ENCODE measurements around the gene TMEM80.
A peak's percentile ranks its signal among the peaks of the same experiment; 100 is the strongest.
"Not testable (repeated sequence)": the region's sequence is repeated elsewhere in the genome, so short reads cannot be mapped to it uniquely, and the experiment has no call there.

Gene TMEM80

DNA sequence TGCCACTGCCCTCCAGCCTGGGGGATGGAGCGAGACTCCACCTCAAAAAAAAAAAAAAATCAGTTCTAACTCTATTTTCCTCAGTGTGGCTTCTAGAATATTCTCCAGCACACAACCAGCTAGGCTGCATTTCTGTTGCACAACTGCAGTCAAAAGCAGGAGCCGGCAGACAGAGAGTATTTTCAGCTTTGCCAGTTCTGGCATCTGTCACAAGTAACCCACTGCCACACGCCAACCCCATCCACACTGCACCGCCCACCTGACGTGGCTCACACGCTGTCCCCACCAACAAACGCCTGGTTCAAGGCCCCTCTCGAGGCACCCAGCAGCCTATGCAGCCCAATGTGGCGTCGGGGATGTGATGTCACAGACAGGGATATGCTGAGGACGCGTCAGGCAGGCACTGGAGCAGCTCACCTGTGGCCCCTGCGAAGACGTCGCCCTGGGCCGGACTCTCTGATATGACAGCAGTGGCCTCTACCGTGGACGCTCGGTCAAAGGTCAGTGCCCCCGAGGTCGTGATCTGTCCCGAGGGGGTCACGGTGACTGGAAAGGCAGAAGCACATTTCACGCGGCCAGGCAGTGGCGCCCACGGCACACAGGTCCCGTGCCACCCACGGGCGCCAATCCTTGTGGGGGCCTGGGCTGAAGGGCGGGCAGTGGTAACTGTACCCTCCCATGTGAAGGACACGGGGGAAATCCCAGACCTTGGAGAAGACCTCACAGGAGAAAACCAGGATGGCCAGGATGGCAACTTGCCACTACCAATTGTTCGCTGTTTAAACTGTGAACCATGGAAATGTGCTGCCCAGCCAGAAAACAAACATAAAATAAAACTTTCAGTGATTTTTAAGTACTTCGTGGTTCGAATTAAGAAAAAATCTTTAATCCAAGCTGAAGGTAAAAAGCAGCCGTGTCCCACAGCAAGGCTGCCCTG is 16.1 kb upstream of the TMEM80 start:
- no peak for DNase-seq (ENCODE audit: low read depth in 4 of 4, low spot score in 1 of 4)

DNA sequence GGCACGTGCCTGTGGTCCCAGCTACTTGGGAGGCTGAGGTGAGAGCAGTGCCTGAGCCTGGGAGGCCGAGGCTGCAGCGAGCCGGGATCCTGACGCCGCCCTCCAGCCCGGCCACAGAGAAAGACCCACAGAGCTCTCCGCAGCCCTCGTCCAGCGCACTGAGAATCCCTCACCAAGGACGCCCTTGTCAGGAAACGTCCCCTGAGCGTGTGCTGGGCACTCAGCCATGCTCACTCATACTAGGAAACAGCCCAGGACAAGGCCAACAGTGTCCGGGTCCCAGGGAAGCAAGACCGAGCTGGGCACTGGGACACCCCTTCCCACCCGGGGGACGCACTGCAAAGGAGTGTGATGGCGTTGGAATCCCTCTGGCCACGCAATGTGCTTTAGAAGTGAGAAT is 15.1 kb upstream of the TMEM80 start:
- DNase-seq (ENCODE audit: low read depth in 4 of 4, low spot score in 1 of 4), result no peak

DNA sequence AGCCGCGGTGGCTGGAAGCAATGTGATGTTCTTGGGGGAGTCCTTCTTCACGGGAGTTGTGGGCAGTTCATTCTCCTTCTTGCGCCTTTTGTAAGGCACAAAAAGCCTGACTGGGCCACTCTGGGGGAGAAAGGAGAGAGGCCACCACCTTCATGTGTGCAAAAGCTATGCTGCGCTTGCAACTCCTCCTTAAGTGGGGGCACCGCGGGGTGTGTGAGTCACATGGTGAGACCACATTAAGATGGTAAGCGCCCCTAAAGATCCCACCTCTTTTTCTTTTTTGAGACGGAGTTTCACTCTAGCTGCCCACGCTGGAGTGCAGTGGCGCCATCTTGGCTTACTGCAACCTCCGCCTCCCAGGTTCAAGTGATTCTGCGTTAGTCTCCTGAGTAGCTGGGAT is 14.6 kb upstream of the TMEM80 start:
- DNase-seq (ENCODE audit: low read depth in 4 of 4, low spot score in 1 of 4), result no peak

DNA sequence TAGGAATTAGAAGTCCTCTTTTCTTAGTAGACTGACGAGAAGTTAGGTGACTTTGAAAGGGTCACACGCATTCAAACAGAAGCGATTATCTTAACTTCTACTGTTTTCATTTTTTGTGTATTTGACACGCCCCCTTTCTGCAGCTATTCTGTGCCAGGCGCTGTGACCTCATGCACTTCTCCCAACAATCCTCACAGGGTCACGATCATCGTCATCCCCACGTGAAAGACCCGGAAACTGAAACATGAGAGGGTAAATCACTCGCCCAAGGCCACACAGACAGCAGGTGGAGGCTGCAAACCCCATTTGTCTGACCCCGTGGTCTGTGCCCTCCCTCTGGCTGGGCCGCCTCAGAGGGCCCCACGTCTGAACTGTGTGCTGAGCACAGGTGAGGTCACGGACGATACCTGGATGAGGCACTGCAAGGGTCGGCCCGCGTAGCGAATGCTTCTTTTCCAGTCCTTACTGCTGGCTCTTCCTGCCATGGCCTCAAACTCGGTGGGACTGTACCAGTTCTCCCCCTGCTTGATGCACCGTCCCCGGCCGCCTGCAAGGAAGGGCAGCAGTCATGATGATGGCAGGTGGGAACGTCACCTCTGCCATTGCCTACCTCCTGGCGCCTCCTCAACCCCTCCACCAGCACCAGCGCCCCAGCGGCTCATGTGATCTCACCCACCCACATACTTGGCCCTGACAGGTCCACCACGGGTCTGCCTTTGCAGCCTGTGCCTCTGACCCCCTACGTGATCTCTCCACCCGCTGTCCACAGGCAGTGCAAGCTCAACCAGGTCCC is 9.0 kb upstream of the TMEM80 start:
- no peak for DNase-seq (ENCODE audit: low read depth in 4 of 4, low spot score in 1 of 4)

DNA sequence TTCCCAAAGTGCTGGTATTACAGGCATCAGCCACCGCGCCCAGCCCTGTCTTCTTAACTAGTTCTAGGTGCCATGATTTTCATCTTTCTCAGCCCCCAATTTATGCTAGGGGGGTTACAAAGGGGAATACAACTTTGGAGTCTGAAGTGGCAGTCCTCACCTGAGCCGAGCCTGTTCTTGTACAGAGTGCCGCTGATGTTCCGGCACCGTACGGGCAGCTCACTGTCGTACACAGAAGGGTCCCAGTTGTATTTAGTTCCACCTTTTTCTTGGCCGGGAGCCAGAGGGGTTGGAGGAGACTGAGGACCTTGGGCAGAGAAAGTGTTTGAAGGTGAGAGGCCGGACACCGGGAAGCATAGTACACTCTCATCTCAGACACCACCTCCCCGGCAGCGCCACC is 7.9 kb upstream of the TMEM80 start:
- no peak for DNase-seq (ENCODE audit: low read depth in 4 of 4, low spot score in 1 of 4)

DNA sequence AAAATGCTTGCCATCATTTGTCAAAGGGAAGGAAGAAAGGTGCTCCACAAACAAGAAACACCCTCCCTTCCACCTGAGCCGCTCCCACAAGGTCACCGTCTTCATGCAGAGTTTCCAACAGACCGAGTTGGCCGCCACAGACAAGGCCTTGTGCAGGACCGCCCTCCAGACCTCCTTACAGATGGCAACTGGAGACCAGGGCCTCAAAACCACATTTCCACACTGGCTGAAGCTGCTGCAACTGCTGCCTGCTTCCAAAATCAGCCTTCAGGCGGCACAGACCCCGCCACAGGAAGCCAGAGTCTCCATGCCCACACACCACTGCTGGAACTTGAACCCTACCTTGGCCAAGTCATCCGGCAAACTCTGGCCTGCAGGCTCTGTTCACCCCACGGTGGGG is 6.9 kb upstream of the TMEM80 start:
- no peak for DNase-seq (ENCODE audit: low read depth in 4 of 4, low spot score in 1 of 4)

DNA sequence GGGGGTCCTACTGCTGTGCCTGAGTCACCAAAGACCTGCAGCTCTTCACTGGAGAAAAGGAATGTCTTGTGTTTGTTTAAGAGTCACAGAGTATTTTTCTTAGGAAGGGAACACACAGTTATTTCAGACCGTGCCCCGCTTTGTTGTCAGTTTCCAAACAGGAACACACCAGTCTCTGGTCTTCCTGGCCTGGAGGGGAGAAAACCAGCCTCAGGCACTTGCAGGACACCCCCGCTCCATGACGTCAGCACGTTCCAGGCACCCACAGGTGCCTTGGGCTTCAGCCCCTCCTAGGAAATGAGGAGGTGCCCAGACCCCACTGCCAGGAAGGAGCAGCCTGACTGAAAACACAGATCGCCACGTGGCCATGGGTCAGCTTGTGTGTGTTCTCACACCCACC is 6.0 kb upstream of the TMEM80 start:
- DNase-seq (ENCODE audit: low read depth in 4 of 4, low spot score in 1 of 4), result no peak

DNA sequence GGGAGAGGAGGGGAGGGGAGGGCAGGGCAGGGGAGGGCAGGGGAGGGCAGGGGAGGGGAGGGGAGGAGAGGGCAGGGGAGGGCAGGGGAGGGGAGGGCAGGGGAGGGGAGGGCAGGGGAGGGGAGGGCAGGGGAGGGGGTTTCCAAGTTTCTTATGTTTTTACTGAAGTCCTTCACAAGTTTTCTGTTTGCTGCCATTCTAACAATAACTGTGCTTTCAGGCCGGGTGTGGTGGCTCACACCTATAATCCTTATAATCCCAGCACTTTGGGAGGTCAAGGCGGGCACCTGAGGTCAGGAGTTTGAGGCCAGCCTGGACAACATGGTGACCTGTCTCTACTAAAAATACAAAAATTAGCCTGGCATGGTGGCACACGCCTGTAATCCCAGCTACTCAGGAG is 5.4 kb upstream of the TMEM80 start:
- DNase-seq (ENCODE audit: low read depth in 4 of 4, low spot score in 1 of 4), result not testable (repeated sequence)

DNA sequence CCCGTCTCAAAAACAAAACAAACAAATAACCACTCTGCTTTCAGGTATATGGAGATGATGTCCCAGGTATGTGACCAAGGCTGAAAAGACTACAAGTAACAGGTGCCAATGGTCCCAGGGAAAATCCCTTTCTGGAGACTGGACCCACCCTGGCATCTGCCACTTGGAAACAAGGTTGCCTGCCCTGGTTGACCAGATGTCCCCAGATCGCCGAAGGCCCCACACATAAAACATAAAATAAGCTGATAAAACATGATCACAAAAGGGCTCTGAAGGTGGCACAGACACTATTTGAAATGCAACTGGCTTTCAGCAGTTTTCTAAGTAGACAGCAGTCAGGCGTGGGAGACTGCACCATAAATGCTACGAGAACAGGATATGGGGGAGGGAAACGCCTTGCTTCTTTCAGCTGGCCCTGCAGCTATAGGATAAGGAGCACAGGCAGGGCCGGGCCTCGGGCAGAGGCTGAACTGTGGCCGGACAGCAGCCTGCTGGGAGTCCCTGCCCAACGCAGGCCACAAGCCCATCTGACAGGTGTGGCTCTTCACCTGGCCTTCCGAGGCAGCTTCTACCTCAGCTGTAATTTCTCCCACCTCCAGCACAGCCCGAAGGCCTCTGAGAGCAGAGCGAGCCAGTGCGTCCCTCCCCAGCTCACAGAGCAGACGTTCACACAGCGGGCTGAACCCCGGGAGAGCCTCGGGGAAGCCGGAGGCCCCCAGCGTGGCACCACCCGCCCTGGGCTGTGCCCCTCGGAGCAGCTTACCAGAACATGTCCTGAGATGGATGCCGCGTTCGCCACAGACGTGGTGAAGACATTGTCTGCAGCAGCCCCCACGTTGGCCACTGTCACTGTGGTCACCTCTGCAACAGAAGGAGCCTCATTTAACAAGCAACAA is 4.6 kb upstream of the TMEM80 start:
- DNase-seq (ENCODE audit: low read depth in 4 of 4, low spot score in 1 of 4), result no peak

DNA sequence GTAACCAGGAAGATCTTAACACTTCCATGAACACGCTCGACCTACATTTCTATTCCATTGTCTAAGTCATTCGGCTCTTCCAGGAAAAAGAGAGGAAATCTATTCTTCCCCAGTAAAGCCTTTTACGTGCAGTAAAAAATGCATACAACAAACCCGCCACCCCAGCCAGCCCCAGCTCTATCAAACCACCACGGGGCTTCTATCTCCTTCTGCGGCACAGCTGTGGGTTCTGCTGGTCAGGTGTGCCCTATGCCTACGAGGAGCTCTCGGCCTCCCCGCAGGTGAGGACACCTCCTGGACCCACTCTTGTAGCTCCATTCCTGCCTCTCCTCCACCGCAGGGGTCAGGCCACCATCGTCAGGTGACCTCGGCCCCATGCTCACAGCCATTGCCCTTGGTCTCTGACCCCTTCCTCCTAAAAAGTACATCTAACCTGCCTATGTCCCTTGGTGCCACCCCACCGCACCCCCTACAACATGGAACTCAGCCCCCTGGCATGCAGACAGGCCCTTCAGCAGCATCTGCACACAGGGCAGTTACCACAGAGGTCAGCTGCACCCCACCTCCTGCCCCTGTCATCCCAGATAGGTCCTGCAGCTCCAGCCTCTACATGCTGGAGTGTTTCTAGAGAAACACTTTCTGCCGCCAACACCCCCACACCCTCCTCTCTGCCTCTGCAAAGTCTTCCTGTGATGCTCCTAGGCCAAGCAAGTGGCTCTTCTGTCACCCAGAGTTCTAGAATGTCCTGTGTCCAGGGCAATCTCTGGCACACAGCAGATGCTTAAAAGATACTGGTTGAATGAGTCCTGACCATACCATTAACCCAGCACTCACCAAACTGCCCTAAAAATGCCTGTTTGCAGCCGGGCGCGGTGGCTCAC is 3.7 kb upstream of the TMEM80 start:
- no peak for DNase-seq (ENCODE audit: low read depth in 4 of 4, low spot score in 1 of 4)

DNA sequence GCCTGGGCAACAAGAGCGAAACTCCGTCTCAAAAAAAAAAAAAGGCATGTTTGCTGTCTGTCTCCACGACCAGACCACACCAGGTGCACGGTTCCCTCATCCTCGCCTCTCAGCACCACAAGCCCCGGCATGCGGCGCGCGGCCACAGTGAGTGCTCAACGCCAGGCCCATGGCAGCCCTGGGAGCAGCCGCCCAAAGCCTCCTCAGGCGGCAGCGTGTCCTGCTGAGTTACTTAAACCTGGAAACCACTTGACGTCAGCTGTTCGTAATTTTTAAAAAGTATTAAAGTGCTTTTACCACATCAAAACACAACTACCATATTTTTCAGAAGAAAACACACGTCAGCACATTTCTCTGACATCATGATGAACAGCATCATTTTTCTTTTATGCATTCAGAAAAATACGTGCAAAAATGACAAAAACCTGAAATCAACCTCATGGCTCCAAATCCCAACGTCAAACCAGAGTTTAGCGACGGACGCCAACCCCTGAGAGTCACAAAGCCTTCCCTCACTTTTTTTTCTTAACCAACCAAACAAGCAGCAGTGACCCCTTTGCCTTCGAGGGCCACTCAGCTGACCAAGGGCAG is 2.7 kb upstream of the TMEM80 start:
- no peak for DNase-seq (ENCODE audit: low read depth in 4 of 4, low spot score in 1 of 4)

DNA sequence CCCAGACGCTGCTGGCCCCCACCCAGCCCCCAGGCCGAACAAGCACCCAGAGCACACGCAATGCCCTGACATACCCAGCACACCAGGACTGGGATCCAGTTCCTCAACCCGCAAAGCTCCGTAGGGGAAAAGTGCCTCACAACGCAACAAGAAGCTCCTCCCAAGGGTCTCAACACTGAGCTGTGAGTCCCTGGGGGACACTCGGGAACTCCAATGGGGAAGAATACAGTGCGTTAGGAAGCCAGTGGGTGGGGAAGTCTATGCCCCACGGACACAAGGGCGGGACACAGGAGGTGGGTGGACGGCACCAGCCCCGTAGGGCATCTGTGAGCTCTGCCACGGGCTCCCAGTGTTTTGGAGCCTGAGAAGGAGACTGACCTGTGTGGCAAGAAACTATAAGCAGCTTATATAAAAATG is 2.2 kb upstream of the TMEM80 start:
- DNase-seq (ENCODE audit: low read depth in 4 of 4, low spot score in 1 of 4), result no peak

DNA sequence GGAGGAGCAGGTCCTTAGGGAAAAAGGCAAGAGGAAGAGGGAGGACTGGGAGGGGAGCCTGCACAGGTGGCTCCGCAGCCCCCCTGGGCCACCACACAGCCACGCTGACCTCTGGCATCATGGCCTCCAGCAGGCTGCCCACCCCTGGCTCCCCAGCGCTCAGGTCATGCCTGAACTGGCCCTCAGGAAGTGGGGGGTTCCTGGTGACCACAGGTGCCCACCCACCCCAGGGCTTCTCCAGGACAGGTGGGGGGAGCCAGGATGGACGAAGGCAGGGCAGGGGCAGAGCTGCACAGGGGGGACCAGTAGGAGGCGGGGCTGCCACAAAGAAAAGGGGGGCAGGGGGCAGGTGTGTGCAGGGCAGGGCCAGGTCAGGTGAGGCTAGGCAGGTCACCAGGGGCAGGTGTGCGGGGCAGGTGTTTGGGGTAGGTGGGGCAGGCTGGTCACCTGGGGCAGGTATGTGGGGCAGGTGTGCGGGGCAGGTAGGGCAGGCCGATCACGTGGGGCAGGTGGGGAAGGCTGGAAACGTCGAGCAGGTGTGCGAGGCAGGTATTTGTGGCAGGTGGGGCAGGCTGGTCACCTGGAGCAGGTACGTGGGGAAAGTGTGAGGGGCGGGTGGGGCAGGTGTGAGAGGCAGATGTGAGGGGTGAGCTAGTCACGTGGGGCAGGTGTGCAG is 1.6 kb upstream of the TMEM80 start:
- no peak for DNase-seq (ENCODE audit: low read depth in 4 of 4, low spot score in 1 of 4)

DNA sequence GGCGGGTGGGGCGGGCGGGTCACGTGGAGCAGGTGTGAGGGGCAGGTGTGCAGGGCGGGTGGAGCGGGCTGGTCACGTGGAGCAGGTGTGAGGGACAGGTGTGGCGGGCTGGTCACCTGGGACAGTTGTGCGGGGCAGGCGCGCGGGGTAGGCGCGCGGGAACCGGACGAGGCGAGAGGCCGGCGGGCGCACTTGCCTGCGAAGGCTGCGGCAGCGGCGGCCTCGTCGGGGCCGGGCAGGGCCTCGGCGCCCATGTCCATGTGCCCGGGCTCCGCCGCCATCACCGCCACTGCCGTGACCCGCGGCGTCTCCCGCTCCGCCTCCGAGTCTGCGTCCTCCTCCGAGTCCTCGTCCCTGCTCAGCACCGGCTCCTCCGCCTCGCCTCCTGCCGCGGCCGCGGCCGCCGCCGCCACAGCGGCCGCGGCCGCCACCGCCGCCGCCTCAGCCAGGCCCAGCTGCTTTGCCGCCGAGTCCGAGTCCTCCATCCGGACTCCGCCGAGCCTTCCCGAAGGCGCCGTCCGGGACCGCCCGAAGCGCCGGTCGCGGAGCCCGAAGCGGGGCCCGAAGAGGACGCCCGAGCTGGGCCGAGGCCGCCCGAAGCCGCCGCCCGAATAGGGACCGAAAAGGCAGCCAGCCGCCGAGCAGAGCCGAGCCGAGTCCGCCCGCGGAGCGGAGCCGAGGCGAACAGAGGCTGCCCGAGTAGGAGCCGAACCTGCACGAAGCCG is 891 bp upstream of the TMEM80 start, which contains the start of gene DEAF1:
Gene DEAF1, minus strand, starts transcription at position 660 of the 725 bp plus-strand sequence. Its CDS starts 175 bp downstream, at position 485.
- DNase-seq (ENCODE audit: low read depth in 4 of 4, low spot score in 1 of 4), result peak; percentile 95 to 100 (median 98)

DNA sequence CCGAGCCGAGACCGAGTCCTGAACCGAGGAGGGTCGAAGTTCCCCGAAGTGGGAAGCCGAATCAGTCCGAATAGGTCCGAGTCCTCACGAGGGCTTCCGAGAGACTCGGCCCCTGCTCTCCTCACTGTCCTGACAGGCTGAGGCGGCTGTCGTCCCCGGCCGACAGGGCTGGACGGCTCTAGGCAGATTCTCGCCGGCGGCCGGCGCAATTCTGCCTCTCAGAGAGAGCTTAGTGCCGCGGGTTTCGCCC is 403 bp upstream of the TMEM80 start:
- DNase-seq (ENCODE audit: low read depth in 4 of 4, low spot score in 1 of 4), result no peak

DNA sequence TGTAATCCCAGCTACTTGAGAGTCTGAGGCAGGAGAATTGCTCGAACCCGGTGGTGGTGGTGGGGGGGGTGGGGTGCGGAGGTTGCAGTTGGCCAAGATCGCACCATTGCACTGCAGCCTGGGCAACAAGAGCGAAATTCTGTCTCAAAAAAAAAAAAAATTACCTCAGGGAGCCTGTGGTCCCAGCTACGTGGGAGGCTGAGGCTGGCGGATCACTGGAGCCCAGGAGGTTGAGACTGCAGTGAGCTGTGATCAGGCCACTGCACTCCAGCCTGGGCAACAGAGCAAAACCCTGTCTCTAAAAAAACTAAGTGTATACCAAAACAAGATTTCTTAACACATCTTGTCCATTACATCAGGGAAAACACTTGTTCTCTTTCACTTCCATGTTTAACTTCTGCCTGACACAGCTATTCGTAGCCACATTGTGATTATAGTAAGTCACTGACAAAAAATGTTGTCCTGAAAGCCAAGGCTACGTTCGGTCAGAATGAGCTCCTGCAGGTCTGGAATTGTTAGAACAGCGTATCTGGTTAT is 1.4 kb downstream of the TMEM80 start:
- no peak for DNase-seq (ENCODE audit: low read depth in 4 of 4, low spot score in 1 of 4)

DNA sequence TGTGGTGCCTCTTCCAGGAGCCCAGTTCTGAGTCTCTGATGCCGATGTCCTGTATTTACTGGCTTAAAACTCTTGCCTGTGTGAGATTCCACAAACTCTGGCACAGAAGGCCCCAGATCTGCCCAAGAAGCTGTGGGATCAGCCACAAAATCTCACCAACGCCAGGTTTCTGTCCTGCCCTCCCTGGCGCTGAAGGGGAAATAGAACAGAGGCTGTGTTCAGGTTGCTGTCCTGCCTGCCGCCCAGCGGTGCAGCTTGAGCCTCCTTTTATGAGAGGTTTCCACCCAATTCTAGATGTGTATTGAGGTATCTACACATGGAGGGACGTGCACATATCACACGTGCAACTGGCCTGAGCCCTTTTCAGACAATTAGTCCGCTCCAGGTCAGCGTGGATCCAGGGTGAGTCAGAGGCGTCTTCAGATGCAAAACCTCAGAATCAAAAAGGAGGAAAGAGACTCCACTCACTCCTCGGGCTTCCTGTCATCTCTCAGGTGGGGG is 2.2 kb downstream of the TMEM80 start:
- DNase-seq (ENCODE audit: low read depth in 4 of 4, low spot score in 1 of 4), result no peak

DNA sequence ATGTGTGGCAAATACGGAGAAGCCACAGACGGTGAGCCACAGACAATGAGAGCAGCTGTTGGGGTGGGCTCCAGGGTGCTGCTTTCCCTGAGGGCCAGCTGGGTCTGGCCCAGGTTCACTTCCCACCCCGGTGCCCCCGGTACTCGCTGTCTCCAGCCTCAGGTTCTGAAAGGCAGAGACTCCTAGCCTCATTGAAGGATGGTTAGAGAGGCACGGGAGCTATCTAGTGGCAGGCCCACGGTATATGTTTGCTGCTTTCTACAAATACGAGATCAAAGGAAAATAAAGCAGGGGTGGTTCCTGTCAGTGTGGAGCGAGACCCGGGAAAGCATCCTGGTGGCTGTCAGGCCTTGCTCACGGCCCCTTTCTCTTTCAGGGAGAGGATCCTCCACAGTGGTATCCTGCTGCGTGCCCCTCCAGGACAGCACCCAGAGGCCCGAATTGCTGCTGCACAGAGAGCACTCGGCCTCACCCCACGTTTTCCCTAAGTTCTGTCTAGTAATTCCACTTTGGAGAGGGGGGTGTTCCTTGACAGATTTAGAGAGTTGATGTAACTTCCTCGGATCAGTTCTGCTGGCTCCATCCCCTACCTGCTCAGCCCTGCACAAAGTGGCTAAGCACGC is 3.0 kb downstream of the TMEM80 start:
- DNase-seq (ENCODE audit: low read depth in 4 of 4, low spot score in 1 of 4), result no peak
